ENCODE results near the gene ACTBL2. TPM values are rescaled to one million over a fixed set of nuclear protein-coding genes. Genes with fewer than 3 reads are reported as not detected.

The ACTBL2 gene
- total RNA-seq, 2 experiments from 2014 or later = not detected

DNA sequence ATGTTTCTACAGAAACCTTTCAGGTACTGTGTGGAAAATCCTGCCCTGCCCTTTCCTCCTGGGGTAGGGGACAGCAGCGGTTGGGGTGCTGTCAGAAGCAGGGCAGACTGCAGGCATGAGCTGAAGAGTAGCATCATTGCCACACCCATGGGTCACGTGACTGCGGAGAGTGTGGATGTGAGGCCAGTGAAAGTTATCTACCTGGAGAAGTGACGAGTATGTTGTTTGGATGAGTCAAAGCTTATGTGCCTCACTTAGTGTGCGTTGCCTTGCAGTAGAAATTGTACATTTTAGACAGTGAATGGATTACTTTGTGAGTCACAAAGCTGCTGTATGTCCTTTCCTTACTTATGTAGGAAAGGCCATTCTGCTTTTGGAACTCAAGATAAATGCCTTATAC lies 21.7 kb upstream of the ACTBL2 start:
- H3K4me3 Mint-ChIP-seq = no peak overlapping the region
- peaks cover 27% of the 10 kb centered on the region for H3K27me3 Mint-ChIP-seq
- ATAC-seq (no peak), DNase-seq (no peak)
- H3K27ac Mint-ChIP-seq = no peak overlapping the region
- peaks cover 5% of the 10 kb centered on the region for H3K4me1 Mint-ChIP-seq
- H3K36me3 Mint-ChIP-seq = no peaks in the 10 kb centered on the region
- CTCF ChIA-PET = no interaction called here
- H3K9me3 Mint-ChIP-seq (ENCODE audit: low read depth) = no peaks in the 10 kb centered on the region

DNA sequence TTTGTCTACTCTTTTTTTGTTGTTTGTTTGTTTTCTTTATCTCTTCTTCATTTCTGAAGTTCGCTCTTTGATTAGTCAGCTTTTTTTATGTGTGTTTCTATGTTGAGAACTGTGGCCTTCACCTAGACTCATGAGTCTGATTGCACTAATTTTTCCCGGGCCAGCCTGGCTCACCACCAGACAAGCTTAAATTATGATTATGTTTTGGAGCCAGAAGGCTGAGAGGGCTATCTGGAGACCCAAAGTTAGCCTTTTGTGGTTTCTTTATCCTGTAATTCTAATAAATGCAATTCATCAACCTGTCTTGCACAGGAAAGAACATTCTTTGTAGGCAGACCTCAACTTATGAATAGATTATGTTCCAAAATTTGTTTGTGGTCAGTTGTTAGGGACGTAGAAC lies 20.8 kb upstream of the ACTBL2 start:
- DNase-seq (no peak), ATAC-seq (no peak)
- CTCF ChIA-PET = no interaction called here
- no peak overlapping the region for H3K4me3 Mint-ChIP-seq
- H3K27ac Mint-ChIP-seq = no peak overlapping the region
- peaks cover 28% of the 10 kb centered on the region for H3K27me3 Mint-ChIP-seq
- H3K9me3 Mint-ChIP-seq (ENCODE audit: low read depth) = no peaks in the 10 kb centered on the region
- H3K36me3 Mint-ChIP-seq = no peaks in the 10 kb centered on the region
- peaks cover 10% of the 10 kb centered on the region for H3K4me1 Mint-ChIP-seq

DNA sequence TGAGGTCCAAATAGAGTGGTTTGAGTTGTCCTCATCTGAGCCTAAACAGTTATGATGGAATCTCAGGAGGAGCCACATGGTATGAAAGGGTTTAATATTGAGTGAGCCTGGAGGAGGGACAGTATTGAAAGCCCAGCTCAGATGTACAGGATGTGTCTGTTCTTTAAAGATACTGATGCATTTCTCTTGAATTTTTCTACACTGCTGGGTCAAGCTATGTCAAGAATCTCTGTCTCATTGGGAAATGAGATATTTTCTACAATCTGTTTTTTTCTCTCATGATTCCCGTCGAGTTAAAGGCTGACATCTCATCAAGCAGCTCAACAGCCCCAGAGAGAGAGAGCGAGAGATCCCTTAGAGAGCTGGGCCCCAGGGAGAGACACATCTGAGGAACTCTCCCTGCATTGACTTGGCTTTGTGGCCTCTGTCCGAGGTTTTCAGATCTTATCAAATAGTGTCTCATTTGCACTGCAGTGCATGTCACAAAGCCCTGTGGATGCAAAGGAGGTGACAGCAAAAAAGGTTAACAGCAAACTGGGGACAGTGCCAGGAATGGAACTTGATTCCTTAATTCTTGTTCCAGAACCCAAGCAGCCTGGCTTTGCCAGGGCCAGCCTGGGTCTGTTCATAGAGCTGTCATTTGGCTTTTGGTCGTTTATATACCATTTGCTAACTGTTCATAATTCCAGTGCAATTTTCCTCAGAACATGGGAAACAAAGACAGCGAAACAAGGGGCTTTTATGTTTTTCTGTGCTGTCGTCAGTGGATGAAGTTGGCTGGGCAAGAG lies 19.0 kb upstream of the ACTBL2 start:
- Mint-ChIP-seq H3K27ac (no peak overlapping the region), H3K4me1 (peaks cover 10% of the 10 kb centered on the region), H3K9me3 (ENCODE audit: low read depth) (no peaks in the 10 kb centered on the region), H3K4me3 (no peak overlapping the region), H3K27me3 (peaks cover 30% of the 10 kb centered on the region), H3K36me3 (no peaks in the 10 kb centered on the region)
- ATAC-seq (no peak), DNase-seq (no peak)
- CTCF ChIA-PET = interaction anchor here (3.4 kb wide), 1 partner anchor 959 kb away, joined by 22 read pairs; the partner anchor contains the start of gene PLK2

DNA sequence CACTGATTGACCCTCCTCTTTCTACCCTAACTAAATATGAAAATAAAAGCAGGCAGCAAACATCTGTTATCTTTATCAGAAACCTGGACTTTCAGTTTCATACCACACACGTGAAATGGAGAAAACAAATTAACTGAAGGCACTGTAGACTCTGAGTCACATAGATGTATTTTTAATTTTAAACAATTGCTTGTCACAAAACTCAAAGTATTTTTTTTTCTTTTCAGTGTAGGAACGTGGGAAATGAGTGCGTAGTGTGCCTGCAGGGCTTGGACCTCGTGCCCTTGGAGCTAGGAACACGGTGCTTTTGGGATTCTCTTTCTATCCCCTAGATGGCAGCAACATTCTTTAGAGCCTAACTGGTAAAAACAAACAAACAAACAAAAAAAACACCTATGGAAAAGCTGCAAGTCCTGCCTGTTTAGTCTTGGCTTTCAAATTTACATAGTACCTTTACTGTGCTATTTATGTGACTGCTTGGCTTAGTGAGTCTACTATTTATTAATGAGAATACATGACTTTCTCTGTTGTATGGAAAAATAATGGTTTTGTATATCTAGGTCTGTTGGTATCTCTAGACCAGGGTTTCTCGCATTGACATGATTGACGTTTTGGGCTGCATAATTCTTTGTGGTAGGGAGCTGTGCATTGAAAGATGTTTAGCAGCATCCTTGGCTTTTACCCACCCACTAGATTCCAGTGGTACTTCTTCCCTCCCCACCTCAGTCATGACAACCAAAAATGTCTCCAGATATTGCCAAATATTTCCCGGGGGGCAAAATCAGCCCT lies 16.8 kb upstream of the ACTBL2 start:
- DNase-seq (no peak), ATAC-seq (peak; percentile 72)
- H3K4me3 Mint-ChIP-seq = peak overlapping the region; percentile 56
- peaks cover 31% of the 10 kb centered on the region for H3K27me3 Mint-ChIP-seq
- no peaks in the 10 kb centered on the region for H3K36me3 Mint-ChIP-seq
- CTCF ChIA-PET = interaction anchor here (0.9 to 3.4 kb wide), 12 partner anchors 8 to 966 kb away, joined by 3 to 22 read pairs (median 4); partner anchors contain the start of genes ACTBL2 and PLK2
- peaks cover 25% of the 10 kb centered on the region for H3K4me1 Mint-ChIP-seq
- peak overlapping the region; percentile 13 for H3K27ac Mint-ChIP-seq
- H3K9me3 Mint-ChIP-seq (ENCODE audit: low read depth) = no peaks in the 10 kb centered on the region

DNA sequence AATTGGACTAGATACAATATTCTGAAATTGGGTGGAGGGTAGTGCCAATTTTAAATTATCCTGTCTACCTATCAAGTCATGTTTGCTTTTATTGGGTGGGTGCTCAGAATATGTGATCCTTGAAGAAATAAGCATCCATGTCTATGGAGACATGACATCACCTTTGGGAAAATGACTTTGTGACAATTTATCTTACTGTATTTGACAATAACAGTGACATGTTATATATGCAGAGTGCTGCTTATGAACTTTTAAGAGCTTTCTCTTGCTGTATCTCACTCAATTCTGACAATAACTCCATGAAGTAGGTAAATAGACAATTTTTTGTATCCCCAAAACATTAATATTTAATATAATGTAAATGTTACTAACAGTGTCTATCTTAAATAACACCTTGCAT lies 15.1 kb upstream of the ACTBL2 start:
- Mint-ChIP-seq H3K9me3 (ENCODE audit: low read depth) (no peaks in the 10 kb centered on the region), H3K27ac (no peak overlapping the region), H3K4me1 (peaks cover 31% of the 10 kb centered on the region), H3K36me3 (no peaks in the 10 kb centered on the region), H3K4me3 (no peak overlapping the region), H3K27me3 (peaks cover 34% of the 10 kb centered on the region)
- no peak for ATAC-seq
- DNase-seq = no peak
- CTCF ChIA-PET = no interaction called here

DNA sequence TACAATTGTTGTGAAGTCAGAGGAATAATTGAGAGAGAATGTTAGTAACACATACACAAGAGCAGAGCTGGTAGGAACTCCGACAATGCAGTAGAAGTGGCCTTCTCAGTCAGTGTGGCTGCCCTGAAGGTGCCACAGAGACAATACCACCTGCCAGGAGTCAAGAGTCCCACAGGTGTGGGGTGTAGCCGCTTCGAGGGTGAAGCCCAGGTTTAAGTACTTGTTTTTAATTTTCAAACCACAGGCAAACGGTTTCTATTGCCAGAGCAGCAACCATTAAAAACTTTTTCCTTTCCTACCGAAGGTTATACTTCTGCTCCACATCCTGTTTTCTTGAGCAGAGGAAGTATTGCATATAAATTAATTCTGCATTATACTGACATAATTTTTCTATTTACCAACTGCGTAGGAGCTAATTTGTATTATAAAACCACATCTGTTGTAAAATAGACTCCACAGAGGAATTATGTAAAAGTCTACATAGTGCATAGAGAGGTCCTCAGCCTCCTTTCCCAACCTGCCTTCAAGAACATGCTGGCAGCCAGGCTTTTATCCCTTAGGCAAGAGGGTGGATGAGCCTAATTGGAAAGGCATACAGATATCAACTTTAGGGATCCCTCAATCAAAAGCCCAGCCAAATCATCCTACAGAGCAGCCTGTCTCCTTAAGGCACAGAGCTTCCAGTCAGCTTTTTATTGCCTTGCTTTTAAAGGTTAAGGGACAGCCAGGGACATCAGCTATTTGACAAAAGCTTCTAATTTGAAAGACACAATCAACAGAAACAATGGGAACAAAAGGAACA lies 12.9 kb upstream of the ACTBL2 start:
- CTCF ChIA-PET = interaction anchor here (0.6 to 1.4 kb wide), 6 partner anchors 198 to 966 kb away, joined by 3 to 5 read pairs (median 4); partner anchors contain the start of gene PLK2
- H3K27ac Mint-ChIP-seq = peak overlapping the region; percentile 30

DNA sequence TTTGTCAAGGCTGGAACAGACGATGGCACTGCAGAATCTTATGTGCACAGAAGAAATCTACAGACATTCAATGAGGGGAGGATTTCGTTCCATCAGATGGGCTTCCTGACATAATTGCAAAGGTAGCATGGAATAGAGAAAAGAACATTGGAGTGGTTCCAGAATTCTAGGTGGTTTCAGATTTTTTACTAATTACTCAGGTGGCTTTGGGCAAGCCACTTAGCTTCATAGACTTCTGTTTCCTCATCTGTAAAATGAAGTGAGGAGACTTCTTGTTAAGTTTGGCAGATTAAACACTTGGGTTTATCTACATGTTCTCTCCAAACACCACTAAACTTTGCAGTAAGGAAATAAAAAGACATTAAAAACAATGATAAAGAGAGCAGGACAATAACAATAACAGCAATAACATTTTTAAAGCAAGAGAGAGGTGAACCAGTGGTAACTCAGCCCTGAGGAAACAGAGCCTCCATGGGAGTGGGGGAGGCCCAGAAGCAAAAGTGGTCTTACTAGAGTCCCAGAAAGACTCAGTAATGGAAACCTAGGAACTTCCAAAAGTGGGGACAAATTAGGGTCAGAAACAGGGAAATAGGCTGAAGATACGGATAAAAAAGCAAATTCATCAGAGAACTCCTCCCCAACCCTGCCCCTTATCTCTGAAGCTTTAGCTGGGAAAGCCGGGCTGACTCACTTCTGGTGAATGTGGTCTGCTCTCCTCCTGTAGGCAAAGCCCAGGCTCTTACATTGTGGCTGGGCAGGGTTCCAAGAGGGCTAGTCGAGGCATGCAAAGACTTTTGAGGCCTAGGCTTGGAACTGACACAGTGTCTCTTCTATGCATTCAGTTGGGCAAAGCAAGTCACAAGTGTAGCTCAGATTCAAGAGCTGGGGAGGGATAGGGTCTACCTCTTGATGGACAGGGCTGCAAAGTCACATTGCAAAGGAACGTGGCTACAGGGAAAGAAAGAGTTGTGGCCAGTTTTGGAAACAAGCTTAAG lies 11.8 kb upstream of the ACTBL2 start:
- peak; percentile 59 for DNase-seq
- Mint-ChIP-seq H3K4me3 (no peak overlapping the region), H3K36me3 (no peaks in the 10 kb centered on the region), H3K27ac (peak overlapping the region; percentile 20), H3K4me1 (peaks cover 27% of the 10 kb centered on the region), H3K27me3 (peaks cover 41% of the 10 kb centered on the region), H3K9me3 (ENCODE audit: low read depth) (no peaks in the 10 kb centered on the region)
- CTCF ChIA-PET = interaction anchor here (0.6 to 1.8 kb wide), 4 partner anchors 334 to 967 kb away, joined by 3 to 5 read pairs (median 4); partner anchors contain the start of gene PLK2
- peak; percentile 40 for ATAC-seq

More for the DNA sequence above, 12.9 kb upstream of the ACTBL2 start:
- Mint-ChIP-seq H3K36me3 (no peaks in the 10 kb centered on the region), H3K4me1 (peaks cover 31% of the 10 kb centered on the region), H3K9me3 (ENCODE audit: low read depth) (no peaks in the 10 kb centered on the region), H3K27me3 (peaks cover 37% of the 10 kb centered on the region), H3K4me3 (no peak overlapping the region)
- ATAC-seq = no peak
- DNase-seq = no peak

DNA sequence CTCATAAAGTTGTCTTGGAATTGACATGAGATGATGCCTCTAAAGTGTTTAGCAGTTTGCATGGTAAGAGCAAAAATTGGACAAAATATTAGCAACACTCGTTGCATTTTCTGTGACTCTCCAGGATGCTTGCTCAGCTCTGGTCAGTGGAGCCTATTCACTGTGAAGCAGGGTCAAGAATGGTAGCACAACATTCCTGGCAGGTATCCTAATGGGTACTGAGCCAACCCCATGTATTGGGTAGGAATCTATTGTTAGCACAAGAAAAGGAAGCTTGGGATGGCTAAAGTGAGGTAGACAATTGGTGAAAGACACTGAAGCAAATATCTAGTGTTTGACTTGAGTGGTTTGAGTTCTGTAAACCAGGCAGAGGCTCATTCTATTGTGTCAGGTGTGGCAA lies 10.4 kb upstream of the ACTBL2 start:
- CTCF ChIA-PET = interaction anchor here (1.8 kb wide), 1 partner anchor 968 kb away, joined by 4 read pairs; no protein-coding TSS in a partner anchor
- H3K4me3 Mint-ChIP-seq = no peak overlapping the region
- H3K9me3 Mint-ChIP-seq (ENCODE audit: low read depth) = no peaks in the 10 kb centered on the region
- H3K27me3 Mint-ChIP-seq = peaks cover 37% of the 10 kb centered on the region
- ATAC-seq (no peak), DNase-seq (no peak)
- no peak overlapping the region for H3K27ac Mint-ChIP-seq
- no peaks in the 10 kb centered on the region for H3K36me3 Mint-ChIP-seq
- peaks cover 21% of the 10 kb centered on the region for H3K4me1 Mint-ChIP-seq

DNA sequence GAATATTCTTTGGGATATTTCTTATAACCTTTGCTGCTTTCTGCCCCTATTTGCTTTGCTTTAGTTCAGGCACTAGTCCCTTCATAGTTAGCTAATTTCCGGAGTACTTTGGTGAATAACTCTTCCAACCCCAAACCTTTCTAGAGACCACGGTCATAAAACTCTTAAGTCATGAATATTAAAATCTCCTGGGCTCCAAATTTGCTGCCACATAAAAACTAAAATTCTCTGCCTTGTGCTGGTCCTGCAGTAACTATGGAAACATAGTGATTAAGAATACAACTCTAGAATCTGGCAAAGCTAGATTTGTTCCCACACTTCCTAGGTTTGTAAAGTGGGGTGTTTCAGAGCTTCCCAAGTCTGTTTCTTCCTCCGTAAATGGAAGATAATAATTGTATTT lies 10.0 kb upstream of the ACTBL2 start:
- H3K9me3 Mint-ChIP-seq (ENCODE audit: low read depth) = no peaks in the 10 kb centered on the region
- H3K36me3 Mint-ChIP-seq = no peaks in the 10 kb centered on the region
- CTCF ChIA-PET = interaction anchor here (1.8 kb wide), 1 partner anchor 968 kb away, joined by 4 read pairs; no protein-coding TSS in a partner anchor

DNA sequence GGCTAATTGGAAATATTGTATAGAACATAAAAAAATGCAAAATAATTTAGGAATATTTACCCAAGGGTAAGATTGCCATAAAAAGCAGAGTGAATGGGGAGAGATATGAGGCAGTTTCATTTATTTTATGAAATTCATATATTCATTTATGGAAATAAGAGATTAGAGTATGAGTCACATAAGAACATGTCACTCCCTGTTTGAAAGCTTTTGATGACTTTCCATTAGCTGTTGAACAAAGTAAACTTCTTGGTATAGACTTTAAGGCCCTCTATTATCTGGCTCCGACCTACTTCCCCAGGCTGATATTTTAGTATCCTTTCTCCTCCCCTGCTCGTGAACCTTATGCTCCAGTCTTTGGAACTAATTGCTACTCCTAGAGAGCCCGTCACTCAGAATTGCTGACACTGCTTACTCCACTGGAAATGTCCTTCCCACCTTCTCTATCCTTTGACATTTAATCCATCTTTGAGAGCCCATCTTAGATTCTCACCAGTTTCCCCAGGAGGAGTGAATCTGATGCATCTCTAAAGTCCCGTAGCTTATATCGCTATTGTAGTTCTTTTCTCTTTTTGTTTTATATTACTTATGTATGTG lies 8.9 kb upstream of the ACTBL2 start:
- DNase-seq (no peak), ATAC-seq (no peak)
- Mint-ChIP-seq H3K4me1 (peaks cover 21% of the 10 kb centered on the region), H3K27me3 (peaks cover 35% of the 10 kb centered on the region), H3K9me3 (ENCODE audit: low read depth) (no peaks in the 10 kb centered on the region), H3K36me3 (no peaks in the 10 kb centered on the region), H3K4me3 (no peak overlapping the region), H3K27ac (no peak overlapping the region)
- CTCF ChIA-PET = interaction anchor here (1.0 kb wide), 1 partner anchor 8 kb away, joined by 4 read pairs; no protein-coding TSS in a partner anchor

More for the DNA sequence above, 10.0 kb upstream of the ACTBL2 start:
- ATAC-seq (no peak), DNase-seq (no peak)
- peaks cover 37% of the 10 kb centered on the region for H3K27me3 Mint-ChIP-seq
- H3K4me1 Mint-ChIP-seq = peaks cover 21% of the 10 kb centered on the region
- H3K27ac Mint-ChIP-seq = no peak overlapping the region
- no peak overlapping the region for H3K4me3 Mint-ChIP-seq

DNA sequence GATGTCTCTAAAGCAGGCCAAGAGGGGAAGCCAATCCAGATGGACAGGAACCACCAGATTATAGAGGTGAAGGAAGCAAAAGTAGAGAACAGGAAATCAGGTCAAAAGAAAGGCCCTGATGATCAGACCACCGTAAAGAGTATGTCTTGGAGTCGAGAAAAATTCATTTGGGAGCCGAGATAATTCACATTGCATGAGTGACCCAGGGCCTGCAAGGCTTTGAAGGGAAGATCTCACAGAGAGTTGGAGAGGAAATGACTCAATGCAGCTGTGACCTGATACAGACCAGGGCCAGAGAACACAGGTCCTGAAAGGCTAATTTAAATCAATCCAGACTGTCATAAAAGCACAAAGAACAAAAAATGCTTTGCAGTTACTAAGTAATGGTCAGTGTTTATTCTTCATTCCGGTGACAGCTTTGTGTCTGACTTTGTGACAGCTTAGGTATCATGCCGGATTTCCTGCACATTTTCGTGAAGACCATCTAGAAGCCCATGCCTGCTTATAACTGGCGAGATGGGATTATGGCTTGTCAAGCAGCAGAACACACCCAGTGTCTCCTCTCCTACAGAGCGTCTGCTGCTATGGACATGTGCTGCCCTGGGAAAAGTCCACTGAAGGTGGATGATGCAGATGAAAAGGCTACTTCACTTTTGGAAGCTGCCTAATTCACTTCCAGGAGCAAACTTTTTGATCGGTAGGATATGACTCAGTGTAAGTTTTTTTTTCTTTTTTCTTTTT lies 5.8 kb upstream of the ACTBL2 start:
- no peaks in the 10 kb centered on the region for H3K4me1 Mint-ChIP-seq
- no peaks in the 10 kb centered on the region for H3K9me3 Mint-ChIP-seq (ENCODE audit: low read depth)
- no peaks in the 10 kb centered on the region for H3K36me3 Mint-ChIP-seq
- CTCF ChIA-PET = interaction anchor here (0.8 to 1.2 kb wide), 2 partner anchors 11 to 190 kb away, joined by 3 read pairs; no protein-coding TSS in a partner anchor
- no peak overlapping the region for H3K27ac Mint-ChIP-seq
- ATAC-seq (no peak), DNase-seq (no peak)
- H3K27me3 Mint-ChIP-seq = peaks cover 40% of the 10 kb centered on the region
- H3K4me3 Mint-ChIP-seq = no peak overlapping the region

Data from activated CD8-positive, alpha-beta memory T cell treated with anti-CD3 and anti-CD28 coated beads, Interleukin-2, amount 10 ng/mL, durations not matched to agents 7 days and 5 days (primary cell).